Epithelial cell of prostate (primary cell): Measurements from ENCODE around the gene ERGIC3.

Experiments used
- DNase-seq: peaks from one replicate; pipeline ENCODE4 v3.0.0-alpha.2; 2011; ENCODE audit warnings: low read depth, low spot score
- H3K27ac ChIP-seq: fragments of 450-650 bp; 2 replicates; pipeline ENCODE4 v1.5.1; 2017; ENCODE audit warnings: mild to moderate bottlenecking

The ERGIC3 gene

DNA sequence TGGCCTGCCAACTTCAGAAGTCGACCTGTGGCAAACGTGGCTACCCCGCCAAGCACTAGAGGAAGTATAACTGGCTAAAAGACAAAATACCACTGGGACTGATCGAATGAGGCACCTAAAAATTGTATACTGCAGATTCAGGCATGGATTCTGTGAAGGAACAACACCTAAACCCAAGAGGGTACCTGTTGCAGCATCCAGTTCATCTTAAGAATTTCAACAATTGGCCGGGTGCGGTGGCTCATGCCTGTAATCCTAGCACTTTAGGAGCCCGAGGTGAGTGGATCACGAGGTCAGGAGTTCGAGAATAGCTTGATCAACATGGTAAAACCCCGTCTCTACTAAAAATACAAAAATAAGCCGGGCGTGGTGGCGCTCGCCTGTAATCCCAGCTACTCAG is 46.5 kb downstream of the ERGIC3 start:
- DNase-seq = no peak

DNA sequence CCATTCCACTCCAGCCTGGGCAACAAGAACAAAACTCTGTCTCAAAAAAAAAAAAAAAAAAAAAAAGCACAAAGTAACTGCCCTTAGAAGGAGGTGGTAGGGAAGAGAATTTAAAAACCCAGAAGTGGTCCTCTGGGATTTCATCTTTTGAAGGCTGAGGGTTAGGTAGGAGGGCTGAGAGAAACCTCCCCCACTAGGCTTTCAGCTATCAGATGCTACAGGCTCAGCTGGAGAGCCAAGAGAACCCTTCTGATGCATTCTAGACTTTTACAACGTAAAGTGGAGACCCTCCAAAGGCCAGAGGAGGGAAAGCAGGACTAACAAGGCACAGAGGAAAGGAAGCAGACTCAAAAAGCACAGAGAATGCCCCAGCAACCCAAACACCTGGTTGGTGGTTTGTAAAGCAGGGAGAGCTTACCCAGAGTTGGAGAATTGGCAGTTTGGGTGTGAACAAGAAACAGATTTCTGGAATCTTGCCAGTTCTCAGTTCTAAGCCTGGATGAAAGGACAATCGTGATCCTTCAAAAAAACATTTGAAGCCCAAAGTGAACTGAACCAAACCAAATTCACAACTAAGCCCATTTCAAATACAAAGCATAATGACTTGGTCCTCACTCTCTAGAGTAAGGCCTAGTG is 50.6 kb downstream of the ERGIC3 start:
- DNase-seq = no peak
- H3K27ac ChIP-seq = no peak overlapping the region

More for the DNA sequence above, 46.5 kb downstream of the ERGIC3 start:
- no peak overlapping the region for H3K27ac ChIP-seq

DNA sequence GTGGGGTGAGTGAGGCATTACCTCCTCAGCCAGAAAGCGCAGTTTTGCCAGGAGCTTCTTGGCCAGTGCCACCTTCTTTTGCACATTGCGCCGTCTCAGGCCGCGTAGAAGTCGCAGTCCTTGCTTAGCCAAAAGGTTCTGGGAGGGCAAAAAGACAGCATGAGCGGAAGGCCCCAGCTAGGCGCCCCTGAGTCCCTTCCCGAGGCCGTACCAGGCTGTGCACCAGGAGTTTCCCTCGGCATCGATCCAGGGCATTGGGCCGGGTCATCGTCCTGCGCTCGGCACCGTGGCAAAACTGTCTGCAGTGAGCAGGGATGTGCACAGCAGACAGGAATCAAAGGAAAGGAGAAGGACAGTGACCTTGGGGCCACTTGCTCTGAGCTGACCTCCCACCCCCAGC is 53.6 kb downstream of the ERGIC3 start:
- H3K27ac ChIP-seq = no peak overlapping the region
- DNase-seq = no peak

DNA sequence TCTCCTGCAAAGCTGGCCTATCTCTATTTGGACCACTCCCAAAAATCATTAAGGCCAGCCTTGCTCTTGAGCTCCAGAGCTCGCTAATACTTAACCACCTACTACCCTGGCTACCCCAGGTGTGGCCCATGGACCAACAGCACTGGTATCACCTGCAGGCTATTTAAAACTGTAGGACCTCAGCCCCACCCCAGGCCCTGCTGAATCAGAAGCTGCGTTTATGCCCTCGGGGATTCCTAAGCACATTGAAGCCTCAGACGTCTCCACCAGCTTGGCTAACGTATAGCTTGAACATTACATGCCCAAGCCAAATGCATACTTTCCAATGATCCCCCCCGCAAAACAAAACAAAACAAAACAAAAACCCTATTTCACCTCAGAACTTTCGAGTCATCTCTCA is 54.0 kb downstream of the ERGIC3 start:
- DNase-seq = no peak

GRCh38 chr20:35597186-35597585 is 55.3 kb downstream of the ERGIC3 start:
- no peak for DNase-seq
- no peak overlapping the region for H3K27ac ChIP-seq

More for the DNA sequence above, 54.0 kb downstream of the ERGIC3 start:
- no peak overlapping the region for H3K27ac ChIP-seq

DNA sequence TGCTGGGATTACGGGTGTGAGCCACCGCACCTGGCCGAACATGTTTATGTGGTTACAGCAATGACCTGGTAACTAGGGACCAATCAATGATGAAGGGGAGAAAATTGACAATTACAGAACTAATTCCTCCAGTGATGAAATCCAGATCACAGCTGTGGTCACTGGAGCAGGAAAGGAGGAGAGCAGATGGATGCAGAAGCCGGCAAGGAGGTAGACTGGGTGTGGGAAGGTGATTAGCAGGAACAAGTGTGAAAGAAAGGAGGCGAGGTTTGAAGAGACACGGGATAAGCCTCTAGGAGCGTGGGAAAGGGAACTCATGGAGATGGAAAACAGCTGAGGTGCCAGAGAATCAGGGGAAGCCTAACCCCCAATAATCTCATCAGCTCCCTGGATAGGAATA is 56.6 kb downstream of the ERGIC3 start:
- H3K27ac ChIP-seq = no peak overlapping the region
- no peak for DNase-seq

- DNase-seq = no peak
- no peak overlapping the region for H3K27ac ChIP-seq
Observed at GRCh38 chr20:35598899-35599775, 57.3 kb downstream of the ERGIC3 start.

DNA sequence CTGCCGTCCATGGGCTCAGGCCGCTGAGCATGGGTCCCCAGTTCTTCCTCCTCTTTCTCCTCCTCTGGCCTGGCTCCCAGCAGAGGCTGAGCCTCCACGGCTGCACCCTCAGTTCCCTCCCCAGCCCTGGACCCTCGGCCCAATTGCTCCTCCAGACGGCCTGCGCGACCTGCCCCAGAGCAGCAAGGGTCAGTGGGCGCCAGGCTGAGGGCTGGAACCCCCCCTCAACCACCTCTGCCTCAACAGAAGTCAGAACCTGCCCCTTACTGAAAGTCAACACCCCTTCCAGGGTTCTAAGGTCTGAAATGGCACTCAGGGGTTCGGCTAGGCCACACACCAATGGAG is 57.9 kb downstream of the ERGIC3 start:
- no peak overlapping the region for H3K27ac ChIP-seq
- no peak for DNase-seq

GRCh38 chr20:35600176-35600992 is 58.5 kb downstream of the ERGIC3 start:
- DNase-seq = no peak
- no peak overlapping the region for H3K27ac ChIP-seq

- DNase-seq = no peak
- H3K27ac ChIP-seq = no peak overlapping the region
Observed at GRCh38 chr20:35600993-35601973, 59.4 kb downstream of the ERGIC3 start.

GRCh38 chr20:35601990-35602389 is 60.1 kb downstream of the ERGIC3 start:
- H3K27ac ChIP-seq = no peak overlapping the region

GRCh38 chr20:35602851-35603495 is 61.1 kb downstream of the ERGIC3 start:
- no peak overlapping the region for H3K27ac ChIP-seq
- DNase-seq = no peak

More at GRCh38 chr20:35601990-35602389, 60.1 kb downstream of the ERGIC3 start:
- no peak for DNase-seq

- H3K27ac ChIP-seq = no peak overlapping the region
- no peak for DNase-seq
Observed at GRCh38 chr20:35603695-35604448, 62.0 kb downstream of the ERGIC3 start.

DNA sequence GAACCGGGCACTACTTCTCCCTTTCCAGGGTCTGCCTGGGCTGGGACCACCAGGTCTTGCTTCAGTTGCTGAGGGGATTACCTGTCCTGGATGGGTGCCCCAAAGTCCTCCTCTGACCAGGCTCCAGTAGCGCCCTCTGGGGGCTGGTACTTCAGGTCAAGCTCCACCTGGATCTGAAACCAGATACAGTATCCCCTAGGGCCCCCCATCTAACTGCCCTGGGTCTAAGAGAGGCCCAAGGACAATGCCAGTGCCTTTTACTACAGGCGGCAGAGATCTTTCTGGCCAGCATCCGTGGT is 62.5 kb downstream of the ERGIC3 start:
- no peak for DNase-seq

DNA sequence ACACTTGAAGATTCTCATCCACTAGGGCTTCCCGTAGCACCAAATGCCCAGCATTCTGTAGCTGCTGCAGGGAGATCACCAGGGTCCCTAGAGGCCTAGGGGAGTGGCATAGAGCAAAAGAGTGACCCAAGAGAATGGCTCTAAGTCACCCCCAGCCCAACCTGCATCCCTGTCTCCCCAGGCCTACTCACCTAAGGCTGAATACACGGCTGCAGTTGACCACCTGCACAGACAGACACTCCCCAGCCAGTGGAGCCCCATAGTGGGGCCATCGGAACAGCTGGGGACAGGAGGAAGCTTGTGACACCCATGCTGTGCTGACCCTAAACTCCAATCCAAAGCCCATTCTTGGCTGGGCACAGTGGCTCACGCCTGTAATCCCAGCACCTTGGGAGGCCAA is 64.2 kb downstream of the ERGIC3 start:
- H3K27ac ChIP-seq = no peak overlapping the region
- no peak for DNase-seq

More for the DNA sequence above, 62.5 kb downstream of the ERGIC3 start:
- no peak overlapping the region for H3K27ac ChIP-seq
